ENCODE data around the gene GAB3. TPM values are rescaled to one million over a fixed set of nuclear protein-coding genes. Genes with fewer than 3 reads are reported as not detected.

GAB3 gene
- total and polyA plus RNA-seq, 2 experiments from 2014 or later: 0.89 to 1.8 TPM

- TF ChIP-seq ZNF462 (CRISPR knock-in tag; IDR thresholded peaks at IDR 0.05): no peak
- no peak for TF ChIP-seq ETS1 (IDR thresholded peaks at IDR 0.05)
- no peak for TF ChIP-seq JUNB (IDR thresholded peaks at IDR 0.05; ENCODE audit: unreplicated experiment)
- TF ChIP-seq EZH2phosphoT487 (IDR thresholded peaks at IDR 0.05; ENCODE audit: unreplicated experiment): no peak
Measured at GRCh38 chrX:154712781-154713740, 37.8 kb downstream of the GAB3 start (continued).

GRCh38 chrX:154711264-154711663 is 39.6 kb downstream of the GAB3 start:
- Histone ChIP-seq H3K4me1 (ENCODE audit: insufficient read depth) (no peaks in the 10 kb centered on the region), H4K20me1 (replicated peaks; ENCODE audit: insufficient read depth) (no peaks in the 10 kb centered on the region), H3K4me3 (no peak overlapping the region), H3K4me2 (no peak overlapping the region), H2AFZ (no peak overlapping the region), H3K9me2 (ENCODE audit: insufficient read depth) (no peaks in the 10 kb centered on the region), H3K27me3 (ENCODE audit: insufficient read depth) (no peaks in the 10 kb centered on the region), H3K27ac (ENCODE audit: low read depth) (no peak overlapping the region), H3F3A (replicated peaks; ENCODE audit: low read depth) (no peaks in the 10 kb centered on the region), H3K36me3 (ENCODE audit: insufficient read depth) (no peaks in the 10 kb centered on the region), H3K79me2 (replicated peaks; ENCODE audit: insufficient read depth) (no peaks in the 10 kb centered on the region)
- H3K9me3 Mint-ChIP-seq: no peaks in the 10 kb centered on the region
- no peaks in the 10 kb centered on the region; the same call in 2 of the 3 replicates for H3K36me3 Mint-ChIP-seq (ENCODE audit: low read depth)
- H3K4me1 Mint-ChIP-seq: no peaks in the 10 kb centered on the region
- DNase-seq (ENCODE audit: low spot score) (no peak), ATAC-seq (no peak)
- no peak overlapping the region for H3K27ac Mint-ChIP-seq
- no peaks in the 10 kb centered on the region for H3K27me3 Mint-ChIP-seq (ENCODE audit: insufficient read depth, low read depth, poor library complexity)
- H3K4me3 Mint-ChIP-seq: no peak overlapping the region
- TF ChIP-seq ETS1 (IDR thresholded peaks at IDR 0.05) (no peak), ZNF114 (CRISPR knock-in tag; IDR thresholded peaks at IDR 0.05) (no peak), EZH2 (IDR thresholded peaks at IDR 0.05; ENCODE audit: low read depth, unreplicated experiment) (no peak), JUNB (IDR thresholded peaks at IDR 0.05; ENCODE audit: unreplicated experiment) (no peak)
